Measurements from ENCODE around the gene TSPAN32. TPM values are rescaled to one million over a fixed set of nuclear protein-coding genes. Genes with fewer than 3 reads are reported as not detected.

TSPAN32 gene
- total RNA-seq, 3 donors from 2014 or later (not counting 1 experiment from before 2014, with no cell fraction given) = 268 to 327 (median 299) TPM

DNA sequence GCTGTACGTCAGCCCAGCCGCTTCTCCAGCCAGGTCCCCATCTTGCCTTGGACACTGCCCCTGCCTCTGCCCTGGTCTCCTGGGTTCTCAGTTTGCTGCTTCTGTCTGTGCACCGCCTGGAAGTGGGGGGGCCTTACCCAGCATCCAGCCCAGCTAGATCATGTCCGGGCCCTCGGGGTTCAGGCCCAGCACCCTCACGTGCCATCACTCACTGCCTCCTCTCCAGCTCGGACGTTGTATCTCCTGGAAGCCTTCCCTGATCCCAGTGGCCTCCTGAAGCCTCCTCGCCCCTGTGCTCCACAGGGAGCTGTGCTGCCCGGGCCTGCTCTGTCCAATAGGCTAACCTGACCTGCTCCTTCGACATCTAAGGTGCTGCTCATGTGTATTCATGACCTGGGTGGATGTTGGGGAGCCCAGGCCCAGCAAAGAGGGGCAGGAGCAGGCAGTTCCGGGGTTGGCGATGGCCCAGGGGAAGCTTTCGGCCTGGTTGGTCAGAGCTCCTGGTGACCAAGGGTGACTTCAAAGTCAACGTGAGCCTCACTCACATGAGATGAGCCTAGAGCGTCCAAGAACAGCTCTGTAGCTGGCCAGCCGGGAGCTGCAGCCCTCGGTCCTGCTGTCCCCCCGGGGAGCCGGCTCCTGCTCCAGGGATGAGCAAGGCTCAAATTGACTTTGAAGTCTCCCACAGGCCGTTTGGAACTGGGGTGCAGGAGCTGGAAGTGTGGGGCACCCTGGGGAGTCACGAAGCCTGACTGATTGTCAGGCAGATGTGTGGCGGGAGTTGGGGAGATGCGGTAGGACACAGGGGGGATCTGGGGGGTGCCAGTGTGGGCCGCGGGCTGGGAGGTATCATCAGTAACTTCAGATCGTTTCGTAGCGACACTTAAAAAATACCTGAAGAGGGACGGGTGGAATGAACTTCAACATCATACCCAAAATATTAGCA lies 26.2 kb upstream of the TSPAN32 start:
- intact Hi-C loops (cut with micrococcal nuclease) = no loop called here

DNA sequence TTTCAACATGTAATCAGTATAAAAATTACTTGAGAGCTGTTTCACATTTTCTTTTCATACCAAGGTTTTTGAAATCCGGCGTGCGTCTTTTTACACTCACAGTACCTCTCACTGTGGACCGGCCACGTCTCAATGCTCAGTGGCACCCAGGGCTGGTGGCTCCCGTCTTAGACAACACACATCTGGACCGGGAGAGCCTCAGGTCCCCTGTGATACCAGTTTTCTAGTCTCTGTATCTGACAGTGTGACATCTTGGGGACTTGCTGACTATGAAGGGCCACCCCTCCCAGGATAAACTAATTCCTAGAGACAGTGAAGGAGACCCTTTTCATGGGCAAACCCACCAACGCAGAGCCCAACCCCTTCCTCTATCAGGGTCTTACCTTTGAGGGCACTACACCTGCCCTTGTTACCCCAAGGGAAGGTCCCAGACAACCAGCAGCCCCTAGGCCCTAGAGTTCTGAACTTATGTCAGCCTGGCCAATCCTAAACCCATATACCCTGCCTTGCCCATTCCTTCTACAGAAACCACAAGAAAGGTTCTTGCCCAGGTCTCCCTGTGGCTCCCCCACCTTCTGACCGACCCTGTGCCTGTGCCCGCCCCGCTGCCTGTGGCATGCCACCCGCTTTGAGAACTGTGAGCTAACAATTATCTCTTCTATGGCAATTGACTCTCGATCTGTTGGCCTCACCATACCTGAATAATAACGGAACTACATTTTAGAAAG lies 25.4 kb upstream of the TSPAN32 start:
- H3K9me3 Mint-ChIP-seq = peaks cover 0 to 6% of the 10 kb centered on the region in 2 donors
- no peak overlapping the region for H3K27ac Mint-ChIP-seq
- no peak overlapping the region for H3K4me3 Mint-ChIP-seq
- peaks cover 0 to 5% of the 10 kb centered on the region in 2 donors for H3K27me3 Mint-ChIP-seq (ENCODE audit: low read depth in 2 of 2)
- H3K36me3 Mint-ChIP-seq = peaks cover 6% of the 10 kb centered on the region
- no peak for ATAC-seq
- Histone ChIP-seq H3K9me3 (ENCODE audit: control insufficient read depth, insufficient read depth, low read length) (peaks cover 4% of the 10 kb centered on the region), H3K27me3 (ENCODE audit: control insufficient read depth, insufficient read depth, low read length) (peaks cover under 1% of the 10 kb centered on the region), H3K4me3 (ENCODE audit: low read length) (no peak overlapping the region), H3K4me1 (ENCODE audit: control insufficient read depth, insufficient read depth, low read length) (peaks cover 3% of the 10 kb centered on the region), H3K36me3 (ENCODE audit: control insufficient read depth, insufficient read depth, low read length) (no peaks in the 10 kb centered on the region), H3K27ac (ENCODE audit: low read length) (no peak overlapping the region)
- peaks cover 9 to 17% of the 10 kb centered on the region in 2 donors for H3K4me1 Mint-ChIP-seq
- intact Hi-C loops (cut with micrococcal nuclease) = no loop called here
- DNase-seq = no peak
- WGBS (ENCODE audit: insufficient coverage) = 84% methylated on average over 14 of the region's 14 CpGs
- TF ChIP-seq, protein P1, sequence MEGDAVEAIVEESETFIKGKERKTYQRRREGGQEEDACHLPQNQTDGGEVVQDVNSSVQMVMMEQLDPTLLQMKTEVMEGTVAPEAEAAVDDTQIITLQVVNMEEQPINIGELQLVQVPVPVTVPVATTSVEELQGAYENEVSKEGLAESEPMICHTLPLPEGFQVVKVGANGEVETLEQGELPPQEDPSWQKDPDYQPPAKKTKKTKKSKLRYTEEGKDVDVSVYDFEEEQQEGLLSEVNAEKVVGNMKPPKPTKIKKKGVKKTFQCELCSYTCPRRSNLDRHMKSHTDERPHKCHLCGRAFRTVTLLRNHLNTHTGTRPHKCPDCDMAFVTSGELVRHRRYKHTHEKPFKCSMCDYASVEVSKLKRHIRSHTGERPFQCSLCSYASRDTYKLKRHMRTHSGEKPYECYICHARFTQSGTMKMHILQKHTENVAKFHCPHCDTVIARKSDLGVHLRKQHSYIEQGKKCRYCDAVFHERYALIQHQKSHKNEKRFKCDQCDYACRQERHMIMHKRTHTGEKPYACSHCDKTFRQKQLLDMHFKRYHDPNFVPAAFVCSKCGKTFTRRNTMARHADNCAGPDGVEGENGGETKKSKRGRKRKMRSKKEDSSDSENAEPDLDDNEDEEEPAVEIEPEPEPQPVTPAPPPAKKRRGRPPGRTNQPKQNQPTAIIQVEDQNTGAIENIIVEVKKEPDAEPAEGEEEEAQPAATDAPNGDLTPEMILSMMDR (IDR thresholded peaks at IDR 0.05) = no peak

More for the DNA sequence above, 26.2 kb upstream of the TSPAN32 start:
- peak in 1 of 2 donors; percentile 1 for DNase-seq
- H3K27me3 Mint-ChIP-seq (ENCODE audit: low read depth in 2 of 2) = peaks cover 0 to 5% of the 10 kb centered on the region in 2 donors
- Histone ChIP-seq H3K4me3 (ENCODE audit: low read length) (no peak overlapping the region), H3K9me3 (ENCODE audit: control insufficient read depth, insufficient read depth, low read length) (no peaks in the 10 kb centered on the region), H3K36me3 (ENCODE audit: control insufficient read depth, insufficient read depth, low read length) (no peaks in the 10 kb centered on the region), H3K27ac (ENCODE audit: low read length) (no peak overlapping the region), H3K4me1 (ENCODE audit: control insufficient read depth, insufficient read depth, low read length) (peaks cover 11% of the 10 kb centered on the region), H3K27me3 (ENCODE audit: control insufficient read depth, insufficient read depth, low read length) (peaks cover 2% of the 10 kb centered on the region)
- 91% methylated on average over 30 of the region's 30 CpGs for WGBS (ENCODE audit: insufficient coverage)
- no peak for ATAC-seq
- H3K27ac Mint-ChIP-seq = no peak overlapping the region
- no peak overlapping the region for H3K4me3 Mint-ChIP-seq
- H3K4me1 Mint-ChIP-seq = peaks cover 9 to 21% of the 10 kb centered on the region in 2 donors
- peaks cover 0 to 6% of the 10 kb centered on the region in 2 donors for H3K9me3 Mint-ChIP-seq
- TF ChIP-seq, protein P1 (IDR thresholded peaks at IDR 0.05) = no peak
- peaks cover 6% of the 10 kb centered on the region for H3K36me3 Mint-ChIP-seq

DNA sequence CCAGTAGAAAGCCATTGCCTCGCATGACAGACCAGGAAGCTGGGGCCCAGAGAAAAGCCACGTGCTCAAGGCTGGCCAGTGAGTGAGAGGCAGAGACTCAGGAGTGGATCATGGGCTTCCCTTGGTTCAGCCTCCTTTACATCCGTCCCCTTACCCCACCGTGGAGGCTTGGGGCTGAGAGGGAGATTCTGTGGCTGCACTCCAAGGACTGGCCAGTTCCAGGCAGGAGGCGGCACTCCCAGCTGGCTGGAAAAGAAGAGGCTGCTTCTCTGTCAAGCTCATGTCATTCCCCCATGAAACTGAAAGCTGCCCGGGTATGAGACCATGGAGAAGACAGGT lies 24.8 kb upstream of the TSPAN32 start:
- peaks cover 6% of the 10 kb centered on the region for H3K36me3 Mint-ChIP-seq
- DNase-seq = no peak
- no peaks in the 10 kb centered on the region for H3K27me3 ChIP-seq (ENCODE audit: control insufficient read depth, insufficient read depth, low read length)
- H3K9me3 ChIP-seq (ENCODE audit: control insufficient read depth, insufficient read depth, low read length) = peaks cover 4% of the 10 kb centered on the region
- no peak overlapping the region for H3K4me3 Mint-ChIP-seq
- peaks cover 0 to 5% of the 10 kb centered on the region in 2 donors for H3K27me3 Mint-ChIP-seq (ENCODE audit: low read depth in 2 of 2)
- TF ChIP-seq, protein P1 (IDR thresholded peaks at IDR 0.05) = no peak
- peaks cover 9 to 14% of the 10 kb centered on the region in 2 donors for H3K4me1 Mint-ChIP-seq
- H3K4me1 ChIP-seq (ENCODE audit: control insufficient read depth, insufficient read depth, low read length) = no peaks in the 10 kb centered on the region
- intact Hi-C loops (cut with micrococcal nuclease) = no loop called here
- 62% methylated on average over 6 of the region's 6 CpGs for WGBS (ENCODE audit: insufficient coverage)
- H3K4me3 ChIP-seq (ENCODE audit: low read length) = no peak overlapping the region
- peaks cover 0 to 6% of the 10 kb centered on the region in 2 donors for H3K9me3 Mint-ChIP-seq
- H3K27ac Mint-ChIP-seq = no peak overlapping the region
- no peak overlapping the region for H3K27ac ChIP-seq (ENCODE audit: low read length)
- no peak for ATAC-seq
- H3K36me3 ChIP-seq (ENCODE audit: control insufficient read depth, insufficient read depth, low read length) = no peaks in the 10 kb centered on the region
